Esophagus muscularis mucosa (tissue), 3 donors: ENCODE measurements around the gene EXO5.

Experiments
- CTCF ChIP-seq, 3 experiments: fragments of 200-600 bp in 2 of 3; fragments of 450-650 bp in 1 of 3; sonication (generic) in 2 of 3; IDR thresholded peaks; one replicate each; pipeline ENCODE4 v1.5.1; 2017 to 2019; ENCODE audit warnings: antibody characterized with exemption in 3 of 3, mild to moderate bottlenecking in 2 of 3, moderate library complexity in 1 of 3
- POLR2A ChIP-seq: fragments of 450-650 bp; IDR thresholded peaks from one replicate; pipeline ENCODE4 v1.6.1; 2017; ENCODE audit warnings: antibody characterized with exemption, moderate library complexity, mild to moderate bottlenecking, low read depth
- POLR2AphosphoS5 ChIP-seq, 2 donors: sonication (generic); formaldehyde crosslinking; IDR thresholded peaks; one replicate each; pipeline ENCODE4 v1.6.1; 2017; ENCODE audit warnings: antibody characterized with exemption in 2 of 2

GRCh38 chr1:40553017-40553416, 44.5 kb downstream of the EXO5 start:
- TF ChIP-seq POLR2A, result no peak
- TF ChIP-seq CTCF (IDR thresholded peaks at IDR 0.05), result no peak
- TF ChIP-seq POLR2AphosphoS5 (IDR thresholded peaks at IDR 0.05), result no peak
